ENCODE measurements around the gene KCNJ4. TPM values are rescaled to one million over a fixed set of nuclear protein-coding genes. Genes with fewer than 3 reads are reported as not detected.

KCNJ4 gene
- total RNA-seq (2014; rRNA removed; shearing (Covaris generic)), result not detected in 2 replicates
- not detected in 2 replicates for polyA plus RNA-seq (2014; cell fraction: nucleus; rRNA removed)

DNA sequence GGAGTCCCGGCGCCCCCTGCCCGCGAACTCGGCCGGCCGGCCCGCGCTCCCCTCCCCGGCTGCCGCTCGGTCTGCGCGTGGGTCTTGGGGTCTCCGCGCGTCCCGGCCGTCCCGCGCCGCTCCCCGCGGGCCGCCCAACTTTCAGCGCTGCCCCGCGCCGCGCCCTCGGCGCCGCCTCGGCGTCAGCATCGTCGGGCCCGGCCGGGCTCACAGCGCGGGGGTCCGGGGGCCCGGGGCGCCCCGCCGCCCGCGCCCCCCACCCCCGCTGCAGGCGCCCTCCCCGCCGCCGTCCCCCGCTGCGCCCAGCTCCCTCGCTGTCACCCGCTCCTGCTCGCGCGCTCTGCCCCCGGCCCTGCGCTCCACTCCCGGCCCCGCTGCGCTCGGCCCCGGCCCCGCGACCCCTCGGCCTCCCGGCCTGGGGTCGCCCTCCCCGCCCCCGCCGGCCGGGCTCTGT, at the start of gene KCNJ4:
Gene KCNJ4, minus strand, starts transcription at position 124 of the 454 bp plus-strand sequence. CDS start 27,067 bp downstream, outside the sequence.
- no peak for DNase-seq (ENCODE audit: extremely low read depth, low read depth)

DNA sequence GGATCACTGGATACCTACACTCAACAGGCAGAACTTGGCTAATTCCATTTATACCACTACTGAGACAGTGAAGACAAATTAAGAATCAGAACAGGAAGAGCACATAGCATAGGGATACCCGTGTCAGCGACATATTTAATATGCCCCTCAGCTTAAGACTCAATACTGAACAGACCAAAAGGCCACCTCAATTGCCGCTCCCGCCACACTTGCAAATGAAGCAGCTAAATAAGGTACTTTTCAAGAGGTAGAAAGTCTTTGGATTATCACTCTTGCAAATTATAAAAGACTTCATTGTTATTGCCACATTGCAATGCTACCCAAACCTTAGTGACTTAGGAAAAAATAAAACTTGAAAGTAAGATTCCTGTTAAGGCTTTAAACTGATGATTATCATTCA, 48.0 kb upstream of the KCNJ4 start:
- DNase-seq (ENCODE audit: extremely low read depth, low read depth), result no peak

DNA sequence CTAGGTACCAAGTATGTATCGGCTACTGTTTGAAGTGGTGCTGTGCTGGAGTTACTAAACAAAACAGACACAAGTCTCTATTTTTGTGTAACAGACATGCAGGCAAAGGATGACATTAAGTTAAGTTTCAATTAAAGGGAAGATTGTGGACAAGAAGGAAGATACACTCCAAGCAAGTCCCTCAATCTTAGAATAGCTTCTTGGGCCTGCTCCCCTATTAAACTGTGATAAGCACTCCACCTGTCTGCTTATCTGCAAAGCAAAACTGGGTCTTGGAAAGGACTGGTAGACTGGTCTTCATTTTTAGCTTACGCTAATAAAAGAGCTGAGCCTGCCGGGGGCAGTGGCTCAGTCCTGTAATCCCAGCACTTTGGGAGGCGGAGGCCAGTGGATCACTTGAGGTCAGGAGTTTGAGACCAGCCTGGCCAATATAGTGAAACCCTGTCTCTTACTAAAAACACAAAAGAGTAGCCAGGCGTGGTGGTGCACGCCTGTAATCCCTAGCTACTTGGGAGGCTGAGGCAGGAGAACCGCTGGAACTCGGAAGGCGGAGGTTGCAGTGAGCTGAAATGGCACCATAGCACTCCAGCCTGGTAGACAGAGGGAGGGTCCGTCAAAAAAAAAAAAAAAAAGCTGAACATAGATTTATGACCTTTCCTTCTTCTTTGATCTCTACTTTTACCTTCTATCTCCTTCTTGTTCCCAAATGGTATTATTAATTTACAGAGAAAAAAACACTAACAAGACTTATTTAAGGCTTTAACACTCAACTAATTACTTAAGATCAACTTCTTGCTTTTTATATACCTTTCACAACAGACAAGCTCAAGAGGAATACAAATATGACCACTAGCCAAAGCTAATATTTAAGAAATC, 47.0 kb upstream of the KCNJ4 start:
- DNase-seq (ENCODE audit: extremely low read depth, low read depth), result no peak

DNA sequence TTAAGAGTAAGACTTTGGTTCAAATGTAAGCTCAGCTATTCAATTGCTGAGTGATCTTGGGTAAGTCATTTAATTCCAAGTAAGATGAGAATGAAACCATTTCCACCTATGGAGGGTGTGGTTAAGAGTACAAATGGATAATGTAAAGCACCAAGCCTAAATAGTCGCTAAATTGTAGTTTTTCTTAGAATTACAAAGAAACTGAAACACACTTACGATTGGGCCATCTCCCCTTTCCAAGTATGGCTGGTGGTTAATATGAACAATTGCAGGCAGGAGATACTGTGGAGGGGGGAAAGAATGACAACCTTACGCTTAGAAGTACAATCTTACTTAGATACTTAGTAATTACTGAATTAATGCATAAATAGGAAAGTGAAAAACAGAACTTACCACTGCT, 42.9 kb upstream of the KCNJ4 start:
- no peak for DNase-seq (ENCODE audit: extremely low read depth, low read depth)

DNA sequence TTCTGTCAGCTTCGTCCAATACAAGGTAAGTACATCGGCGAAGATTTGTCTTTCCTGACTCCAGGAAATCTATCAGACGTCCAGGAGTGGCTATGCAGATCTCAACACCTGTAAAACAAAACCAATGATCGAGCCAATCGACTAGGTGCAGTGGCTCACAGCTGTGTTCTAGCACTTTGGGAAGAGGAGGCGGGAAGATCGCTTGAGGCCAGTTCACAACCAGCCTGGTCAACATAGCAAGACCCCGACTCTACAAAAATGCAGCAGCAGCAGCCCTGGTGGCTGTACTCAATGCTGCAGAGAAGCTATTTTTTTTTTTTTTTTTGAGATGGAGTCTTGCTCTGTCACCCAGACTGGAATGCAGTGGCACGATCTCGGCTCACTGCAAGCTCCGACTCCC, 39.9 kb upstream of the KCNJ4 start:
- DNase-seq (ENCODE audit: extremely low read depth, low read depth), result no peak

- DNase-seq (ENCODE audit: extremely low read depth, low read depth), result no peak
Observed at GRCh38 chr22:38494498-38494897, 39.5 kb upstream of the KCNJ4 start.

GRCh38 chr22:38491707-38492348, 36.8 kb upstream of the KCNJ4 start:
- DNase-seq (ENCODE audit: extremely low read depth, low read depth), result no peak

- DNase-seq (ENCODE audit: extremely low read depth, low read depth), result no peak
Observed at GRCh38 chr22:38490915-38491314, 35.9 kb upstream of the KCNJ4 start.

DNA sequence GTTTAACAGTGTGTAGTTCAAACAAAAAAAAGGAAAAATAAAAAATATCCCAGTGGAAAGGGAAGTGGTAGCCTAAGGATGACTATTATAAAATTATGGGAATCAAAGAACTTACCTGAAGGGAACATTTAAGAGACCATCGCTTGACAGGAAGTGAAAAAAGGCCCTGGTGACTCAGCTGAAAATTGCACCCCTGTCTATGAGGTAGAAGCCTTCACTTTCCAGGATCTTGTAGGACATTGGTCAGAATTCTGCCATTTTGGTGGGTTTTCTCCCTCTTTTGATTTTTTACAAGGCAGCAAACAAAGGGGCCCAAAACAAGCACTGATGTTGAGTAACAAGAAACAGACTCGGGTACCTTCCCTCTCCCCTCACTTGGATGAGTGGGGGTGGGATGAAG, 35.5 kb upstream of the KCNJ4 start:
- DNase-seq (ENCODE audit: extremely low read depth, low read depth), result no peak

DNA sequence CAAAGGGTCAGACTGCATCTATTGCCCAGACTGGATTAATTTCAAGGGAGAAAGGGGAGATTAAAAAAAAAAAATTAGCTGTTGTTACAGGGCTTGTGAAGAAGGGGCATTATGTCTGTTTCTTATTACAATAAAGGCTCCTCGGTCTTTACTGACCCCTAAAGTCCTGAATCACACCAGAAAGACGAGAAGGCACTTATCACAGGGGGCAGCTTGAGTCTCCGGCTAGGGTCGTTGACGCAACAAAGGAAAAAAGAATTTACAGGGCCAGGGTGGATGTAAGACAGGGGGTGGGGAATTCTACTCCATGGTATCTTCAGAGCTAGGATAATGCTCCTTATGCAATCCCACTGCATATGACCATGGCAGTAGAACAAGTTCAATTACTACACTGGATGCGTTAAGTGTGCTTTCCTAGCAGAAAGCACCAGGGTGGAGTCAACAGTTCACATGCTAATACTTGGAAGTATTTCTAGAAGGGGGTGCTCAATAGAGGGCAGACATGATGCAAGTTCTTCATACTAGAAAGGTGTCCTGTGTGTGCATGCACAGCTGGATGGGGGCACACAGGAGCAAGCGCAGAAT, 34.7 kb upstream of the KCNJ4 start:
- DNase-seq (ENCODE audit: extremely low read depth, low read depth), result no peak

GRCh38 chr22:38489142-38489541, 34.1 kb upstream of the KCNJ4 start:
- no peak for DNase-seq (ENCODE audit: extremely low read depth, low read depth)

DNA sequence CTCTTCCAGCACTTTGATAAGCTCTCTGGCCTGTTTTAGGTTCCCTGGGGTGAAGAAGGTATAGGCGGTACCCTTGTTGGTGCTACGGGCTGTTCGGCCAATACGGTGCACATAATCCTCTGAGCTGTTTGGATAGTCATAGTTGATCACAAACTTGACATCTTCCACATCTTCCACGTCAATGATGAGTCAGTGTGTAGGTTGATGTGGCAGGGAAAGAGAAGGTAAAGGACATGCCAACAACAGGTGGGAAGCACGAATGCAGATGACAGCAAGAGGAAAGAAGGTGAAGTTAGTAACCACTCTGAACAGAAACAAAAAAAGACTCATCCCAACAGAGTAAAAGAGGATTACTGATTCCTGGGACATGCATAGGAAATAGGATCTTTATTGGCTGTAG, 32.9 kb upstream of the KCNJ4 start:
- DNase-seq (ENCODE audit: extremely low read depth, low read depth), result no peak

- DNase-seq (ENCODE audit: extremely low read depth, low read depth), result no peak
Observed at GRCh38 chr22:38485783-38486182, 30.8 kb upstream of the KCNJ4 start.

DNA sequence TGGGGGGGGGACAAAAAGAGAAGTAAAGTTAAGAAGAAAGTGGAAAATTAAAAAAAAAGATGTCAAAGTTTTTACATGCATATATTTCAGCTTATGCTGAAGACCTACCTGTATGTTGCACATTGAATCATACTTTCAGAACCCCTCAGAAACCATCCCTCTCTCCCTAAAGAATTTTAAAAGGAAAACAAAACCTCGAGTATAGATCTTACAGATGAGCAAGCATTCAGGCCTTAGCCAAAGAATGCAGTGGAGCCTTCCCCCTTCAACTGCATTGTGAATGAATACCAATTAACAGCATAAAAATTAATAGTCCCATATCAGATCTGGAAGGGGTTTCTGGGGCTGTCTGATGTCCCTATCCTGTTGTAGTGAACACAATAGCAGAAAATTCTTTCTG, 29.2 kb upstream of the KCNJ4 start:
- no peak for DNase-seq (ENCODE audit: extremely low read depth, low read depth)

DNA sequence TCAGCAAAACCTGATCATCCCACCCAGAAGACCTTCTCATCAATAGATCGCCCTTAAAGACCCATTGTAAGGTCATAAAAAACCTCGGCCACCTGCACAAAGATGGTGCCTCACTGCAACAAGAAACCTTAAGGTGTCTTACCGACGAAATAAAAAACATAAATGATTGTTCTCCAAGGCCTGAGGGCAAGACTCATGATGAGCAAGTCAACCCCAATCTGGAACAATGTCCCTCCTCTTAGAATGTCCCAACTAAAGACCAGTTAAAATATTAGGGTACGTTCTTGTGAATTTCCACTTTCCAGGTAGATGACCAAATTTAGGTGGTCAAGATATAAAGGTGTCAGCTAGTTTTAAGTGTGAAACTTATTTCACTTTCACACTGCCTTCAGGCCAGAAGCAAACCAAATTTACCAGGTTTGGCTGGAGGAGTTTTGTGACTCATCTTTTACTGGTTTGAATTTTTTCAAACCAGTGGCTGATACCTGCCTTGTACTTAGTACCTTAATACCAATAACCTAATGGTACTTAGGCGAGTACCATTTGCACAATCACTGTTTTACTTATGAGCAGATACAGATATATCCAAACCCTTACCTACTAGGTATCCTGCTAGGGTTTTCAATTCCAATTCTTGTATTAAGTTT, 27.8 kb upstream of the KCNJ4 start:
- no peak for DNase-seq (ENCODE audit: extremely low read depth, low read depth)

- no peak for DNase-seq (ENCODE audit: extremely low read depth, low read depth)
Observed at GRCh38 chr22:38481871-38482332, 26.9 kb upstream of the KCNJ4 start.

DNA sequence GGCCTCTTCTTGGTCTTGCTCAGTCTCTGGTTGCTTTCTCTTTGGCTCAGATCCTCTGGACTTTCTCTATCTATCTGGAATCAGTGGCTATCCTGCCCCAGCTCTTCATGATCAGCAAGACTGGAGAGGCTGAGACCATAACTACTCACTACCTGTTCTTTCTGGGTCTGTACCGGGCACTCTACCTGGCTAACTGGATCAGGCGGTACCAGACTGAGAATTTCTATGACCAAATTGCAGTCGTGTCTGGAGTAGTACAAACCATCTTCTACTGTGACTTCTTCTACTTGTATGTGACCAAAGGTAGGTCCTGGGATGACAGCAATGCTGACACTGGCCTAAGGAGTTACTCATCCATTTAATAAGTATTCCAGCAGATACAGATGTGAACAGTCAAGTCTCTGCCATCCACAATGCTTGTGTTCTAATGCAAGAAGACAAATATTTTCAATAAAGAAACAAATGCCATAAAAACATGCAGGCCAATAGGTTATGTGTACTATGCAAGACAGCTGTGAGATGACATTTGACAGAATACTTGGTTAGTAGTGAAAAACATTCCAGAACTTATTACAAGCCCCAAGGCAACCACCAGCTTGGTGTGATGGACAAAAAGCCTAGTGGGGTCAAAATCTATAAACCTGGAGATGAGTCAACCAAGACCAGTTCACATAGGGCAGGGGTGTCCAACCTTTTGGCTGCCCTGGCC, 26.3 kb upstream of the KCNJ4 start:
- DNase-seq (ENCODE audit: extremely low read depth, low read depth), result no peak

- no peak for DNase-seq (ENCODE audit: extremely low read depth, low read depth)
Observed at GRCh38 chr22:38479096-38479837, 24.3 kb upstream of the KCNJ4 start.

GRCh38 chr22:38477585-38477984, 22.6 kb upstream of the KCNJ4 start:
- DNase-seq (ENCODE audit: extremely low read depth, low read depth), result no peak

Measured in NCI-H460 (cell line).